H1 (cell line): Measurements from ENCODE around the gene KIF1B.

Experiments used
- EP300 ChIP-seq, 2 experiments: IDR thresholded peaks; 1 replicate in 1 of 2; 2 replicates in 1 of 2; pipeline ENCODE4 v1.6.1; 2011 to 2012; ENCODE audit warnings: low read depth in 2 of 2, low read length in 2 of 2, mild to moderate bottlenecking in 2 of 2, borderline replicate concordance in 1 of 2, inconsistent platforms in 1 of 2, moderate library complexity in 1 of 2
- EZH2 ChIP-seq: fragments of 200-600 bp; sonication (generic); IDR thresholded peaks from 2 replicates; pipeline ENCODE4 v1.7.1; 2012; ENCODE audit warnings: low read depth, mild to moderate bottlenecking, moderate library complexity, low read length, inconsistent platforms; ENCODE audit not compliant: severe bottlenecking
- GABPA ChIP-seq: IDR thresholded peaks from 2 replicates; pipeline ENCODE4 v1.6.1; 2011; ENCODE audit warnings: mild to moderate bottlenecking, low read length, moderate library complexity, borderline replicate concordance; ENCODE audit not compliant: insufficient read depth
- JUN ChIP-seq: IDR thresholded peaks from 2 replicates; pipeline ENCODE4 v1.6.1; 2011; ENCODE audit warnings: low read depth, mild to moderate bottlenecking, improper control_type of control experiment, low read length
- MAX ChIP-seq: IDR thresholded peaks from 2 replicates; pipeline ENCODE4 v1.6.1; 2012; ENCODE audit warnings: inconsistent platforms
- POLR2A ChIP-seq, 2 experiments: IDR thresholded peaks; 1 replicate in 1 of 2; 2 replicates in 1 of 2; pipeline ENCODE4 v1.6.1; 2011; ENCODE audit warnings: low read depth in 2 of 2, low read length in 2 of 2, mild to moderate bottlenecking in 2 of 2; ENCODE audit errors: control extremely low read depth in 1 of 2
- POLR2AphosphoS5 ChIP-seq: IDR thresholded peaks from 2 replicates; pipeline ENCODE4 v1.6.1; 2011; ENCODE audit warnings: low read depth, low read length
- RAD21 ChIP-seq, 2 experiments: IDR thresholded peaks in 1 of 2; conservative IDR thresholded peaks in 1 of 2; 2 replicates each; pipeline ENCODE4 v1.6.1; 2011; ENCODE audit warnings: low read depth in 2 of 2, low read length in 2 of 2, improper control_type of control experiment in 1 of 2, inconsistent platforms in 1 of 2, mild to moderate bottlenecking in 1 of 2, moderate library complexity in 1 of 2
- SP1 ChIP-seq: IDR thresholded peaks from 2 replicates; pipeline ENCODE4 v1.6.1; 2011; ENCODE audit warnings: low read depth, low read length
- TBP ChIP-seq: IDR thresholded peaks from 2 replicates; pipeline ENCODE4 v1.6.1; 2011; ENCODE audit warnings: low read depth, low read length, improper control_type of control experiment
- TF ChIP-seq, protein P1 (sequence below), 3 experiments: IDR thresholded peaks; 1 replicate in 2 of 3; 2 replicates in 1 of 3; pipeline versions ENCODE4 v1.5.1 to v1.6.1; 2011; ENCODE audit warnings: low read length in 3 of 3, mild to moderate bottlenecking in 3 of 3, inconsistent platforms in 2 of 3, low read depth in 1 of 3, moderate library complexity in 1 of 3; ENCODE audit not compliant: insufficient read depth in 1 of 3; ENCODE audit errors: control extremely low read depth in 1 of 3

GRCh38 chr1:10236405-10237156, 26.2 kb downstream of the KIF1B start:
- TF ChIP-seq POLR2A (IDR thresholded peaks at IDR 0.05; ENCODE audit: control extremely low read depth in 1 of 2, low read depth in 2 of 2, low read length in 2 of 2) (no peak), POLR2AphosphoS5 (no peak), RAD21 (IDR thresholded peaks at IDR 0.05 in 1 of 2, conservative IDR thresholded peaks at IDR 0.05 in 1 of 2; ENCODE audit: low read depth in 2 of 2, low read length in 2 of 2) (no peak), GABPA (no peak), MAX (no peak), EP300 (IDR thresholded peaks at IDR 0.05; ENCODE audit: borderline replicate concordance in 1 of 2, low read depth in 2 of 2, low read length in 2 of 2) (no peak), EZH2 (no peak), SP1 (no peak), JUN (no peak), TBP (no peak)
- TF ChIP-seq, protein P1, sequence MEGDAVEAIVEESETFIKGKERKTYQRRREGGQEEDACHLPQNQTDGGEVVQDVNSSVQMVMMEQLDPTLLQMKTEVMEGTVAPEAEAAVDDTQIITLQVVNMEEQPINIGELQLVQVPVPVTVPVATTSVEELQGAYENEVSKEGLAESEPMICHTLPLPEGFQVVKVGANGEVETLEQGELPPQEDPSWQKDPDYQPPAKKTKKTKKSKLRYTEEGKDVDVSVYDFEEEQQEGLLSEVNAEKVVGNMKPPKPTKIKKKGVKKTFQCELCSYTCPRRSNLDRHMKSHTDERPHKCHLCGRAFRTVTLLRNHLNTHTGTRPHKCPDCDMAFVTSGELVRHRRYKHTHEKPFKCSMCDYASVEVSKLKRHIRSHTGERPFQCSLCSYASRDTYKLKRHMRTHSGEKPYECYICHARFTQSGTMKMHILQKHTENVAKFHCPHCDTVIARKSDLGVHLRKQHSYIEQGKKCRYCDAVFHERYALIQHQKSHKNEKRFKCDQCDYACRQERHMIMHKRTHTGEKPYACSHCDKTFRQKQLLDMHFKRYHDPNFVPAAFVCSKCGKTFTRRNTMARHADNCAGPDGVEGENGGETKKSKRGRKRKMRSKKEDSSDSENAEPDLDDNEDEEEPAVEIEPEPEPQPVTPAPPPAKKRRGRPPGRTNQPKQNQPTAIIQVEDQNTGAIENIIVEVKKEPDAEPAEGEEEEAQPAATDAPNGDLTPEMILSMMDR (IDR thresholded peaks at IDR 0.05; ENCODE audit: control extremely low read depth in 1 of 3, insufficient read depth in 1 of 3, low read depth in 1 of 3, low read length in 3 of 3) = no peak
